Neural progenitor cell (in vitro differentiated cells): ENCODE results near the gene ITIH2.

Experiments
- EZH2 ChIP-seq: fragments of 200-600 bp; sonication (generic); IDR thresholded peaks from 2 replicates; pipeline ENCODE4 v1.6.1; 2017; ENCODE audit warnings: antibody characterized with exemption, mild to moderate bottlenecking, moderate library complexity
- TF ChIP-seq, protein P1 (sequence below): fragments of 200-600 bp; sonication (generic); IDR thresholded peaks from 2 replicates; pipeline ENCODE4 v1.5.1; 2017; ENCODE audit warnings: antibody characterized with exemption, mild to moderate bottlenecking

DNA sequence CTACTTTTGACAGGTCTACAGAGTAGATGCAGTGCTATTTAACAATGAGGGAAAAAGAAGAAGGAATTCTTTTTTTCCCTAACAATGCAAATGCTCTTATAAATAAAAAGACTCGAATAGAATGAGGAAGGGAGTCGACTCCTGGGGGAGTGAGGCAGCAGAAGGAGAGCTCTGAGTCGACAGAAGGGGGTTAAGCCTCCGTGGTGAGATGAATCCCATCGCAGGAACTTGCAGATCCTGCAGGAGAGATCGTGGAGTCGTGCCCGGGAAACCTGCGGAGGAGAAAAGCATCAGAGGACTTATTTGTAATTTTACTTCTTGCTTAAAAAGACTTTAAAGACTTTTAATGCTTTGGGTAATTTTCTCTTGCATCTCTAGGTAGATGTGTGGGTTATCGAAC is 17.4 kb downstream of the ITIH2 start:
- TF ChIP-seq, protein P1, sequence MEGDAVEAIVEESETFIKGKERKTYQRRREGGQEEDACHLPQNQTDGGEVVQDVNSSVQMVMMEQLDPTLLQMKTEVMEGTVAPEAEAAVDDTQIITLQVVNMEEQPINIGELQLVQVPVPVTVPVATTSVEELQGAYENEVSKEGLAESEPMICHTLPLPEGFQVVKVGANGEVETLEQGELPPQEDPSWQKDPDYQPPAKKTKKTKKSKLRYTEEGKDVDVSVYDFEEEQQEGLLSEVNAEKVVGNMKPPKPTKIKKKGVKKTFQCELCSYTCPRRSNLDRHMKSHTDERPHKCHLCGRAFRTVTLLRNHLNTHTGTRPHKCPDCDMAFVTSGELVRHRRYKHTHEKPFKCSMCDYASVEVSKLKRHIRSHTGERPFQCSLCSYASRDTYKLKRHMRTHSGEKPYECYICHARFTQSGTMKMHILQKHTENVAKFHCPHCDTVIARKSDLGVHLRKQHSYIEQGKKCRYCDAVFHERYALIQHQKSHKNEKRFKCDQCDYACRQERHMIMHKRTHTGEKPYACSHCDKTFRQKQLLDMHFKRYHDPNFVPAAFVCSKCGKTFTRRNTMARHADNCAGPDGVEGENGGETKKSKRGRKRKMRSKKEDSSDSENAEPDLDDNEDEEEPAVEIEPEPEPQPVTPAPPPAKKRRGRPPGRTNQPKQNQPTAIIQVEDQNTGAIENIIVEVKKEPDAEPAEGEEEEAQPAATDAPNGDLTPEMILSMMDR, result no peak
- TF ChIP-seq EZH2, result no peak
